Mammary epithelial cell (primary cell): ENCODE data around the gene PHACTR3.

Experiments used
- CTCF ChIP-seq, 2 donors: IDR thresholded peaks in 1 of 2; conservative IDR thresholded peaks in 1 of 2; 2 replicates each; pipeline ENCODE4 v1.5.1; 2011 to 2012; ENCODE audit warnings: inconsistent platforms in 2 of 2, low read length in 2 of 2, mild to moderate bottlenecking in 2 of 2, control low read depth in 1 of 2, low read depth in 1 of 2; ENCODE audit not compliant: insufficient read depth in 1 of 2; ENCODE audit errors: extremely low read depth in 1 of 2
- EZH2 ChIP-seq: IDR thresholded peaks from 2 replicates; pipeline ENCODE4 v1.6.1; 2012; ENCODE audit warnings: low read length, inconsistent platforms, borderline replicate concordance

- TF ChIP-seq CTCF (conservative IDR thresholded peaks at IDR 0.05 in 1 of 2, IDR thresholded peaks at IDR 0.05 in 1 of 2; ENCODE audit: extremely low read depth in 1 of 2, insufficient read depth in 1 of 2, low read depth in 1 of 2, low read length in 2 of 2) (no peak), EZH2 (no peak)
These were observed 159.7 kb downstream of the PHACTR3 start for GRCh38 chr20:59764037-59764436.
